Smooth muscle cell (in vitro differentiated cells): ENCODE results near the gene ACSM3. TPM values are rescaled to one million over a fixed set of nuclear protein-coding genes. Genes with fewer than 3 reads are reported as not detected.

Source experiments
- DNase-seq: peaks from one replicate; lab custom pipeline; 2025; ENCODE audit not compliant: unreplicated experiment; lab: John Stamatoyannopoulos, UW
- H2AFZ ChIP-seq: fragments of 200-600 bp; sonication (generic); 2 replicates; pipeline ENCODE4 v1.6.0; 2016; ENCODE audit warnings: antibody characterized with exemption, low read depth, mild to moderate bottlenecking
- H3F3A ChIP-seq: fragments of 200-600 bp; sonication (generic); 2 replicates; pipeline ENCODE4 v1.6.0; 2017; ENCODE audit warnings: antibody characterized with exemption, low read depth
- H3K27ac ChIP-seq: fragments of 200-600 bp; sonication (generic); 2 replicates; pipeline ENCODE4 v1.5.1; 2016; ENCODE audit warnings: low read depth, mild to moderate bottlenecking
- H3K27me3 ChIP-seq: fragments of 200-600 bp; sonication (generic); 2 replicates; pipeline ENCODE4 v1.6.1; 2016; ENCODE audit warnings: low read depth, mild to moderate bottlenecking
- H3K36me3 ChIP-seq: fragments of 200-600 bp; sonication (generic); 2 replicates; pipeline ENCODE4 v1.5.1; 2016; ENCODE audit warnings: low read depth
- H3K4me1 ChIP-seq: fragments of 200-600 bp; sonication (generic); 2 replicates; pipeline ENCODE4 v1.5.1; 2016; ENCODE audit warnings: low read depth
- H3K4me2 ChIP-seq: fragments of 200-600 bp; sonication (generic); 2 replicates; pipeline ENCODE4 v1.6.0; 2016; ENCODE audit warnings: mild to moderate bottlenecking
- H3K4me3 ChIP-seq: fragments of 200-600 bp; sonication (generic); 2 replicates; pipeline ENCODE4 v1.5.1; 2016; ENCODE audit warnings: mild to moderate bottlenecking
- H3K79me2 ChIP-seq: fragments of 200-600 bp; sonication (generic); 2 replicates; pipeline ENCODE4 v1.6.0; 2016; ENCODE audit warnings: low read depth, mild to moderate bottlenecking
- H3K9ac ChIP-seq: fragments of 200-600 bp; sonication (generic); 2 replicates; pipeline ENCODE4 v1.6.0; 2016; ENCODE audit warnings: low read depth
- H3K9me3 ChIP-seq: fragments of 200-600 bp; sonication (generic); replicated peaks from 2 replicates; pipeline ENCODE4 v1.5.1; 2016; ENCODE audit warnings: low read depth
- H4K20me1 ChIP-seq: fragments of 200-600 bp; sonication (generic); 2 replicates; pipeline ENCODE4 v1.6.0; 2016; ENCODE audit warnings: low read depth
- CTCF ChIP-seq: fragments of 200-600 bp; sonication (generic); IDR thresholded peaks from 2 replicates; pipeline ENCODE4 v1.5.1; 2017; ENCODE audit warnings: borderline replicate concordance, mild to moderate bottlenecking, antibody characterized with exemption; ENCODE audit not compliant: insufficient read depth, poor library complexity, severe bottlenecking
- WGBS: methylation state at CpG from one replicate; pipeline ENCODE4 v1.1.7; 2016; ENCODE audit warnings: low lambda C conversion rate; 5-methylcytosine and 5-hydroxymethylcytosine counted together
- polyA plus RNA-seq: library from polyadenylated mRNA; unstranded; fragments of >200 nt; fragmentation: Nextera tagmentation; extraction: Ambion mirVana; gene quantifications from 2 replicates; pipeline ENCODE4 v1.2.1, GENCODE V29; 2016
- total RNA-seq: library from RNA; depleted of rRNA; stranded (reverse); fragments of >200 nt; gene quantifications from 2 replicates; pipeline ENCODE4 v1.2.3, GENCODE V29; 2014

Gene ACSM3
- total and polyA plus RNA-seq, 2 experiments from 2014 or later: 1.3 to 2.3 TPM

GRCh38 chr16:20833086-20833485 lies 69.3 kb downstream of the ACSM3 start:
- TF ChIP-seq CTCF: no peak
- Histone ChIP-seq H3F3A (no peaks in the 10 kb centered on the region), H3K36me3 (no peaks in the 10 kb centered on the region), H3K27me3 (no peaks in the 10 kb centered on the region), H3K4me2 (no peak overlapping the region), H3K4me1 (no peaks in the 10 kb centered on the region), H3K79me2 (no peaks in the 10 kb centered on the region), H3K9ac (no peak overlapping the region), H3K9me3 (no peaks in the 10 kb centered on the region), H2AFZ (no peak overlapping the region), H3K27ac (no peak overlapping the region), H4K20me1 (no peaks in the 10 kb centered on the region), H3K4me3 (no peak overlapping the region)
- 81% methylated on average over 2 of the region's 2 CpGs for WGBS
- DNase-seq: no peak

- Histone ChIP-seq H3K4me2 (no peak overlapping the region), H3K9ac (no peak overlapping the region), H3K4me3 (no peak overlapping the region), H3K9me3 (no peaks in the 10 kb centered on the region), H4K20me1 (no peaks in the 10 kb centered on the region), H3K79me2 (no peaks in the 10 kb centered on the region), H2AFZ (no peak overlapping the region), H3K27me3 (no peaks in the 10 kb centered on the region), H3F3A (no peaks in the 10 kb centered on the region), H3K36me3 (no peaks in the 10 kb centered on the region), H3K4me1 (no peaks in the 10 kb centered on the region), H3K27ac (no peak overlapping the region)
- no peak for TF ChIP-seq CTCF
- WGBS: 96% methylated on average over 1 of the region's 1 CpG
- DNase-seq: no peak
Measured at GRCh38 chr16:20838240-20838639, 74.4 kb downstream of the ACSM3 start.

GRCh38 chr16:20839504-20839903 lies 75.7 kb downstream of the ACSM3 start:
- 98% methylated on average over 2 of the region's 2 CpGs for WGBS
- Histone ChIP-seq H3K27me3 (no peaks in the 10 kb centered on the region), H3K79me2 (no peaks in the 10 kb centered on the region), H3K9ac (no peak overlapping the region), H3F3A (no peaks in the 10 kb centered on the region), H4K20me1 (no peaks in the 10 kb centered on the region), H2AFZ (no peak overlapping the region), H3K27ac (no peak overlapping the region), H3K4me3 (no peak overlapping the region), H3K4me1 (no peaks in the 10 kb centered on the region), H3K4me2 (no peak overlapping the region), H3K36me3 (no peaks in the 10 kb centered on the region), H3K9me3 (no peaks in the 10 kb centered on the region)
- no peak for TF ChIP-seq CTCF
- DNase-seq: no peak

- Histone ChIP-seq H3K4me3 (no peak overlapping the region), H3K4me2 (no peak overlapping the region), H3K9me3 (no peaks in the 10 kb centered on the region), H3K27ac (no peak overlapping the region), H2AFZ (no peak overlapping the region), H3K79me2 (no peaks in the 10 kb centered on the region), H3K4me1 (no peaks in the 10 kb centered on the region), H3K9ac (no peak overlapping the region), H3K27me3 (no peaks in the 10 kb centered on the region), H3K36me3 (no peaks in the 10 kb centered on the region), H3F3A (no peaks in the 10 kb centered on the region), H4K20me1 (no peaks in the 10 kb centered on the region)
- no peak for DNase-seq
- TF ChIP-seq CTCF: no peak
- WGBS: 92% methylated on average over 2 of the region's 2 CpGs
Measured at GRCh38 chr16:20844054-20844453, 80.2 kb downstream of the ACSM3 start.
